Measurements from ENCODE around the gene CDIP1. TPM values are rescaled to one million over a fixed set of nuclear protein-coding genes. Genes with fewer than 3 reads are reported as not detected.

The CDIP1 gene
- total RNA-seq, 2 experiments from 2014 or later = 13.5 to 34.2 TPM

DNA sequence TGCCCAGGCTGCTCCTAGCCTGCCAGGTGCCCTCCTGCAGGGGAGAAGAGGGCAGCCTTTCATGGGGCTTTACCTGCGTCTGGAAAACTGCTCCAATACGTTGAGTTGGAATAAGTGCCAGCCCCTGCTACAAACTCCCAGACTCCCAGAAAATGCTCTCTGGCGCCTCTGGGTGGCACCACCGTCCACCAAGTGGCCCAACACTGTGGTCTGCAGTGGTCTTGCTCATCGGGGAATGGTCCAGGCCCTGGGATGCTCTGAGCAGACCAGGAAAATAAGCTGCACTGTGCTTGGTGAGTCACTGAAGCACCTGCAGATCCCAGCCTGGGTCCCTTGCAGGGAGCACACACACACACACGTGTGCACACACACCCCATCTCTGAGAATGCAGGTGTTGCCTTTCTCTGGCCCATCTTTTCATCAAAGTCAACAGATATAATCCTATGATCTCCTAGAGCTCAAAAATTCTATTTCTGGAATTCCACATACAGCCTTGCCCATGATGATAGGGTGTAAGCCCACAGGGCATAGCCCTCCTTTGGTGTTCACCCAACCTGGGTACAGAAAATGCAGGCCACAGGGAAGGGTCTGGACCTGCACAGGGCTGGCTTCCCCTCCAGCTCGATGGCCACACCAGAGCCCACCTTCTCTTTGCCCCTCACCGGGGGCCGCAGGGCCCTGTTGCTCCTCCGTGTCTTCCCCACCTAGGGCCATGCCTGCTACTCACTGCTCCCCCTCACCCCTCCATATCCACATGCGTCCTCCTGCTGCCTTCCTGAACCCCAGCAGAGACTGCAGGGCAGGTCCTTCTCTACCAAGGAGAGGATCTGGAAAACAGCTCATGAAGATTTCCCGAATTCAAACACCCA, 20.5 kb downstream of the CDIP1 start:
- no peaks in the 10 kb centered on the region for H3K9me3 ChIP-seq (ENCODE audit: low read length)
- no peak overlapping the region for H2AFZ ChIP-seq (ENCODE audit: low read length)
- intact Hi-C loops (cut with micrococcal nuclease; ENCODE audit: unreplicated experiment) = loop anchor here (1.0 kb wide), 2 partner anchors 30 to 67 kb away; no protein-coding TSS in a partner anchor
- peak; percentile 87 for TF ChIP-seq CTCF (conservative IDR thresholded peaks at IDR 0.05; ENCODE audit: low read length)
- TF ChIP-seq EZH2phosphoT487 (IDR thresholded peaks at IDR 0.05; ENCODE audit: borderline replicate concordance, low read depth, low read length) = no peak
- no peak overlapping the region for H3K4me2 ChIP-seq (ENCODE audit: low read length)
- no peak overlapping the region for H3K4me3 ChIP-seq (ENCODE audit: low read depth, low read length, poor library complexity, severe bottlenecking)
- no TSS peak for BruUV-seq (replicated peaks)
- no peaks in the 10 kb centered on the region for H4K20me1 ChIP-seq (ENCODE audit: insufficient read depth, low read length)
- DNase-seq (ENCODE audit: low spot score) = peak; percentile 49
- peaks cover 7% of the 10 kb centered on the region; the same call in 1 of the 2 replicates for H3K36me3 ChIP-seq (ENCODE audit: insufficient read depth, low read length)
- no peaks in the 10 kb centered on the region for H3K9me2 ChIP-seq (ENCODE audit: insufficient read depth, low read length)
- POLR2A ChIA-PET = interaction anchor here (0.5 kb wide), 1 partner anchor 96 kb away, joined by 3 read pairs; no protein-coding TSS in a partner anchor
- no peak overlapping the region for H3K27ac ChIP-seq (ENCODE audit: low read depth, low read length, poor library complexity, severe bottlenecking)
- CTCF ChIA-PET (ENCODE audit: unreplicated experiment) = interaction anchor here (0.6 to 2.0 kb wide), 3 partner anchors 11 to 44 kb away, joined by 3 to 5 read pairs (median 4); no protein-coding TSS in a partner anchor
- no peaks in the 10 kb centered on the region for H3K79me2 ChIP-seq (ENCODE audit: insufficient read depth, low read depth, low read length)
- peaks cover 9% of the 10 kb centered on the region for H3K4me1 ChIP-seq (ENCODE audit: insufficient read depth, low read length, poor library complexity, severe bottlenecking)

- Histone ChIP-seq H2AFZ (ENCODE audit: low read length) (no peak overlapping the region), H3K9me3 (ENCODE audit: low read length) (no peaks in the 10 kb centered on the region), H3K4me2 (ENCODE audit: low read length) (no peak overlapping the region), H3K27ac (ENCODE audit: low read depth, low read length, poor library complexity, severe bottlenecking) (no peak overlapping the region), H3K36me3 (ENCODE audit: insufficient read depth, low read length) (peaks cover 25% of the 10 kb centered on the region; the same call in 1 of the 2 replicates), H4K20me1 (ENCODE audit: insufficient read depth, low read length) (no peaks in the 10 kb centered on the region), H3K4me1 (ENCODE audit: insufficient read depth, low read length, poor library complexity, severe bottlenecking) (peaks cover 9% of the 10 kb centered on the region), H3K9me2 (ENCODE audit: insufficient read depth, low read length) (no peaks in the 10 kb centered on the region), H3K79me2 (ENCODE audit: insufficient read depth, low read depth, low read length) (no peaks in the 10 kb centered on the region), H3K4me3 (ENCODE audit: low read depth, low read length, poor library complexity, severe bottlenecking) (no peak overlapping the region)
- peak; percentile 20 for DNase-seq (ENCODE audit: low spot score)
- ChIA-PET CTCF (ENCODE audit: unreplicated experiment) (no interaction called here), POLR2A (interaction anchor here (0.6 kb wide), 1 partner anchor 29 kb away, joined by 3 read pairs; no protein-coding TSS in a partner anchor)
- BruUV-seq (replicated peaks) = TSS peak; percentile 35
- no peak for TF ChIP-seq EZH2phosphoT487 (IDR thresholded peaks at IDR 0.05; ENCODE audit: borderline replicate concordance, low read depth, low read length)
- TF ChIP-seq CTCF (conservative IDR thresholded peaks at IDR 0.05; ENCODE audit: low read length) = no peak
- intact Hi-C loops (cut with micrococcal nuclease; ENCODE audit: unreplicated experiment) = no loop called here
Measured at GRCh38 chr16:4515611-4516233, 22.9 kb downstream of the CDIP1 start.

Data from OCI-LY7 (cell line).